HepG2 (cell line): ENCODE measurements around the gene YWHAB. TPM values are rescaled to one million over a fixed set of nuclear protein-coding genes. Genes with fewer than 3 reads are reported as not detected.

Source experiments
- AGO2 ChIP-seq: fragments of 200-400 bp; formaldehyde crosslinking; optimal IDR thresholded peaks from 2 replicates; pipeline ENCODE3; 2017; ENCODE audit warnings: mild to moderate bottlenecking, low read depth, low read length, moderate library complexity
- AKAP8 ChIP-seq: sonication (generic); formaldehyde crosslinking; IDR thresholded peaks from 2 replicates; pipeline ENCODE4 v1.5.1; 2020; ENCODE audit warnings: mild to moderate bottlenecking, missing genetic modification reagents
- GATAD1 ChIP-seq: IDR thresholded peaks from 2 replicates; pipeline ENCODE4 v1.6.1; 2016; ENCODE audit warnings: missing genetic modification reagents, missing compliant biosample characterization
- GPN1 ChIP-seq: sonication (generic); formaldehyde crosslinking; IDR thresholded peaks from 2 replicates; pipeline ENCODE4 v1.5.1; 2020; ENCODE audit warnings: missing genetic modification reagents, borderline replicate concordance
- HOMEZ ChIP-seq: IDR thresholded peaks from 2 replicates; pipeline ENCODE4 v1.6.1; 2016; ENCODE audit warnings: low read depth
- JARID2 ChIP-seq: sonication (generic); formaldehyde crosslinking; IDR thresholded peaks from 2 replicates; pipeline ENCODE4 v1.8.1; 2023; ENCODE audit warnings: missing genetic modification reagents, inconsistent platforms; ENCODE audit not compliant: insufficient replicate concordance
- MAFG ChIP-seq: sonication (generic); formaldehyde crosslinking; IDR thresholded peaks from 2 replicates; pipeline ENCODE4 v1.5.1; 2020; ENCODE audit warnings: mild to moderate bottlenecking, missing genetic modification reagents
- MTF1 ChIP-seq: sonication (generic); formaldehyde crosslinking; IDR thresholded peaks from 2 replicates; pipeline ENCODE4 v1.5.0; 2020; ENCODE audit warnings: missing genetic modification reagents
- NBN ChIP-seq: fragments of 450-650 bp; conservative IDR thresholded peaks from 2 replicates; pipeline ENCODE4 v1.6.1; 2017
- NCOA1 ChIP-seq: sonication (generic); formaldehyde crosslinking; IDR thresholded peaks from 2 replicates; pipeline ENCODE4 v1.9.0; 2021; ENCODE audit warnings: missing genetic modification reagents
- PAWR ChIP-seq: sonication (generic); formaldehyde crosslinking; IDR thresholded peaks from 2 replicates; pipeline ENCODE4 v1.4.0; 2020; ENCODE audit warnings: missing genetic modification reagents, mild to moderate bottlenecking, borderline replicate concordance
- PPARG ChIP-seq: conservative IDR thresholded peaks from 2 replicates; pipeline ENCODE4 v1.6.1; 2016; ENCODE audit warnings: missing biosample characterization, missing genetic modification reagents
- PRDM4 ChIP-seq: sonication (generic); formaldehyde crosslinking; IDR thresholded peaks from 2 replicates; pipeline ENCODE4 v1.9.0; 2021; ENCODE audit warnings: missing genetic modification reagents, borderline replicate concordance
- RFX1 ChIP-seq: fragments of 450-650 bp; IDR thresholded peaks from 2 replicates; pipeline ENCODE4 v1.6.1; 2017
- SOX6 ChIP-seq, 2 experiments: fragments of 450-650 bp in 1 of 2; sonication (generic) in 1 of 2; formaldehyde crosslinking in 1 of 2; IDR thresholded peaks; 2 replicates each; pipeline versions ENCODE4 v1.4.0 to v1.6.1; 2017 to 2020; ENCODE audit warnings: antibody characterized with exemption in 1 of 2, mild to moderate bottlenecking in 1 of 2, missing genetic modification reagents in 1 of 2
- THYN1 ChIP-seq: sonication (generic); formaldehyde crosslinking; IDR thresholded peaks from 2 replicates; pipeline ENCODE4 v1.8.1; 2023; ENCODE audit warnings: low read depth, mild to moderate bottlenecking, moderate library complexity, missing genetic modification reagents, borderline replicate concordance
- ZBTB34 ChIP-seq: sonication (generic); formaldehyde crosslinking; IDR thresholded peaks from 2 replicates; pipeline ENCODE4 v1.8.0; 2022; ENCODE audit warnings: mild to moderate bottlenecking, missing genetic modification reagents
- ZC3H4 ChIP-seq: sonication (generic); formaldehyde crosslinking; IDR thresholded peaks from 2 replicates; pipeline ENCODE4 v1.4.0; 2020; ENCODE audit warnings: missing genetic modification reagents, borderline replicate concordance
- ZNF251 ChIP-seq: sonication (generic); formaldehyde crosslinking; IDR thresholded peaks from 2 replicates; pipeline ENCODE4 v1.9.0; 2021; ENCODE audit warnings: mild to moderate bottlenecking, missing genetic modification reagents
- ZNF337 ChIP-seq: sonication (generic); formaldehyde crosslinking; IDR thresholded peaks from 2 replicates; pipeline ENCODE4 v1.5.1; 2020; ENCODE audit warnings: missing genetic modification reagents, low read depth, mild to moderate bottlenecking, borderline replicate concordance
- ZNF569 ChIP-seq: sonication (generic); formaldehyde crosslinking; IDR thresholded peaks from 2 replicates; pipeline ENCODE4 v1.5.0; 2020; ENCODE audit warnings: mild to moderate bottlenecking, missing genetic modification reagents, moderate library complexity, borderline replicate concordance
- ZNF644 ChIP-seq: IDR thresholded peaks from 2 replicates; pipeline ENCODE4 v1.6.1; 2016; ENCODE audit warnings: low read depth
- ZNF816 ChIP-seq: sonication (generic); formaldehyde crosslinking; IDR thresholded peaks from 2 replicates; pipeline ENCODE4 v1.8.0; 2022; ENCODE audit warnings: missing genetic modification reagents, mild to moderate bottlenecking, borderline replicate concordance
- polyA plus RNA-seq, 8 experiments: library from polyadenylated mRNA; depleted of rRNA in 3 of 8; stranded (reverse) in 7 of 8; unstranded in 1 of 8; fragments of >200 nt; fragmentation: Illumina TruSeq in 4 of 8; extraction: Trizol in 4 of 8; gene quantifications; 2 replicates each; pipeline versions ENCODE4 v1.2.1 to v1.2.3, GENCODE V29; 2011 to 2016; ENCODE audit warnings: low read depth in 4 of 8, missing spikeins in 1 of 8, mixed read lengths in 1 of 8; ENCODE audit not compliant: insufficient read depth in 1 of 8
- total RNA-seq, 5 experiments: library from RNA; depleted of rRNA; stranded (reverse); fragments of >200 nt; fragmentation: Illumina TruSeq; extraction: Trizol; gene quantifications; 2 replicates each; pipeline ENCODE4 v1.2.3, GENCODE V29; 2016; ENCODE audit warnings: low read depth in 1 of 5
- TF ChIP-seq, protein P1 (sequence below): sonication (generic); formaldehyde crosslinking; IDR thresholded peaks from 2 replicates; pipeline ENCODE4 v1.8.0; 2022; ENCODE audit warnings: mild to moderate bottlenecking, missing genetic modification reagents, moderate library complexity

Gene YWHAB
- total and polyA plus RNA-seq, 2 of the 13 experiments (the other 11 are each of a cell fraction or from before 2014, with no cell fraction given): 77.2 to 121 TPM

DNA sequence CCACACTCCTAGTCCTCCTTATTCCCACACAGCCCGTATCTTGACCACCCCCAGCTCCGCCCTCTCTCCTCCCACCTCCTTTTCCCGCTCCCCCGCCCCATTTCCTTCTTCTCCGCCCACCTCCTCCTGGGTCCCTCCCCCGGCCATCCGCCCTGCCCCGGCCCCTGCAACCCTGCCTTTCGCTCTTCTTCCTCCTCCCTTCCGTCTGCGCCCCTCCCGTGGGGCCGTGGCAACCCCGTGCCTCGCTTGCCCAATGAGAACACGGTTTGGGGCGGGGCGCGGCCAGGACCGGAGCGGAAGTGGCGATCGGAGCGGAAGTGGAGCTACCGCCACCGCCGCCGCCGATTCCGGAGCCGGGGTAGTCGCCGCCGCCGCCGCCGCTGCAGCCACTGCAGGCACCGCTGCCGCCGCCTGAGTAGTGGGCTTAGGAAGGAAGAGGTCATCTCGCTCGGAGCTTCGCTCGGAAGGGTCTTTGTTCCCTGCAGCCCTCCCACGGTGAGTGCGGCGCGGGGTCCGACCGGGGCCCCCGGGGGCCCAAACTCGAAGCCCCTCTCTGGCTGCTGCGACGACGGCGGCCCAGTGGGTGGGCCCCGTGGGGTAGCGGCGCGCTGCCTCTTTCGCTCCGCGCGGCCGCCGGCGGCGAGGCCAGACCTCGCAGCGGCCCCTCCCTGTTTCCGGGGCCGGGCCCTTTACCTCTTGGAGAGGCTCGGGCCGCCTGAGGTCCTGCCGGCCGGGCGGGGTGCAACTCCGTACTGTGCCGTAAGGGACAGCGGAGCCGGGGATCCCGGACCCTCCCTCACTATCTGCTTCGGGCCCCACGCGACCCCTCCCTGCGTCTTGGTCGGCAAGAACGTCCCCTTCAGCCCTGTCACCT, at the start of gene YWHAB (continued):
- TF ChIP-seq AKAP8 (CRISPR knock-in tag): peak; percentile 88; the same call in 1 of the 2 replicates
- TF ChIP-seq GATAD1 (CRISPR knock-in tag): peak; percentile 92
- TF ChIP-seq ZNF816 (CRISPR knock-in tag): no peak
- peak; percentile 88 for TF ChIP-seq HOMEZ (CRISPR knock-in tag)
- no peak for TF ChIP-seq GPN1 (CRISPR knock-in tag)
- TF ChIP-seq ZBTB34 (CRISPR knock-in tag): no peak
- no peak for TF ChIP-seq MAFG
- no peak for TF ChIP-seq PPARG (CRISPR knock-in tag)
- TF ChIP-seq NBN: no peak
- TF ChIP-seq NCOA1: no peak
- TF ChIP-seq PAWR: no peak
- no peak for TF ChIP-seq ZC3H4 (CRISPR knock-in tag)
- no peak for TF ChIP-seq RFX1
- peak; percentile 51; the same call in 1 of the 2 replicates for TF ChIP-seq ZNF569 (CRISPR knock-in tag)
- TF ChIP-seq SOX6 (IDR thresholded peaks at IDR 0.05): no peak
- TF ChIP-seq SOX6 (CRISPR knock-in tag; IDR thresholded peaks at IDR 0.05): peak; percentile 72
- TF ChIP-seq MTF1: no peak; the same call in 1 of the 2 replicates
- no peak for TF ChIP-seq JARID2
- TF ChIP-seq ZNF251 (CRISPR knock-in tag): no peak
- TF ChIP-seq THYN1: no peak
- 0 out of 2 replicates have a peak, but pooled peaks have one; percentile 45 for TF ChIP-seq ZNF644 (CRISPR knock-in tag)
- peak; percentile 96 for TF ChIP-seq AGO2
- TF ChIP-seq ZNF337: no peak
- TF ChIP-seq PRDM4 (CRISPR knock-in tag): no peak
- TF ChIP-seq, protein P1, sequence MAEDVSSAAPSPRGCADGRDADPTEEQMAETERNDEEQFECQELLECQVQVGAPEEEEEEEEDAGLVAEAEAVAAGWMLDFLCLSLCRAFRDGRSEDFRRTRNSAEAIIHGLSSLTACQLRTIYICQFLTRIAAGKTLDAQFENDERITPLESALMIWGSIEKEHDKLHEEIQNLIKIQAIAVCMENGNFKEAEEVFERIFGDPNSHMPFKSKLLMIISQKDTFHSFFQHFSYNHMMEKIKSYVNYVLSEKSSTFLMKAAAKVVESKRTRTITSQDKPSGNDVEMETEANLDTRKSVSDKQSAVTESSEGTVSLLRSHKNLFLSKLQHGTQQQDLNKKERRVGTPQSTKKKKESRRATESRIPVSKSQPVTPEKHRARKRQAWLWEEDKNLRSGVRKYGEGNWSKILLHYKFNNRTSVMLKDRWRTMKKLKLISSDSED (CRISPR knock-in tag): peak; percentile 82; the same call in 1 of the 2 replicates
